ENCODE data around the gene TNFSF13. TPM values are rescaled to one million over a fixed set of nuclear protein-coding genes. Genes with fewer than 3 reads are reported as not detected.

The TNFSF13 gene
- polyA plus RNA-seq, 1 donor (not counting 4 experiments of a cell fraction or from before 2014, with no cell fraction given), result 3.9 TPM

DNA sequence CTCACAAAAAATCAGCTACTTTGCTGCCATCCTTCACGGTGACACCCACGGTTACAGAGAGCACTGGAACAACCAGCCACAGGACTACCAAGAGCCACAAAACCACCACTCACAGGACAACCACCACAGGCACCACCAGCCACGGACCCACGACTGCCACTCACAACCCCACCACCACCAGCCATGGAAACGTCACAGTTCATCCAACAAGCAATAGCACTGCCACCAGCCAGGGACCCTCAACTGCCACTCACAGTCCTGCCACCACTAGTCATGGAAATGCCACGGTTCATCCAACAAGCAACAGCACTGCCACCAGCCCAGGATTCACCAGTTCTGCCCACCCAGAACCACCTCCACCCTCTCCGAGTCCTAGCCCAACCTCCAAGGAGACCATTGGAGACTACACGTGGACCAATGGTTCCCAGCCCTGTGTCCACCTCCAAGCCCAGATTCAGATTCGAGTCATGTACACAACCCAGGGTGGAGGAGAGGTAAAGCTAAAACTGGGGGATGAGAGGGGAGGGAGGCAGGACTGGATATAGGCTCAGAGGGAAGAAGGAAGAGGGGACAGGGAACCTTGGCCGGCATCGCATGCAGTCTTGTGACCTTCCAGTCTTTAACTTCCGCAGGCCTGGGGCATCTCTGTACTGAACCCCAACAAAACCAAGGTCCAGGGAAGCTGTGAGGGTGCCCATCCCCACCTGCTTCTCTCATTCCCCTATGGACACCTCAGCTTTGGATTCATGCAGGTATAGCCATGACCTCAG is 21.5 kb downstream of the TNFSF13 start:
- Histone ChIP-seq H3K27me3 (ENCODE audit: control insufficient read depth, extremely low read depth, insufficient read depth, low read length) (no peaks in the 10 kb centered on the region), H3K4me1 (ENCODE audit: control insufficient read depth, extremely low read depth, insufficient read depth, low read length) (peaks cover 53% of the 10 kb centered on the region), H3K9me3 (ENCODE audit: control insufficient read depth, low read depth, low read length) (no peaks in the 10 kb centered on the region), H3K9me1 (ENCODE audit: control insufficient read depth, extremely low read depth, insufficient read depth, low read length) (peaks cover 3% of the 10 kb centered on the region), H3K4me2 (ENCODE audit: control insufficient read depth, extremely low read depth, insufficient read depth, low read depth, low read length) (peak overlapping the region; percentile 46), H3K9ac (ENCODE audit: control insufficient read depth, extremely low read depth, insufficient read depth, low read length) (peak overlapping the region; percentile 55), H3K79me2 (ENCODE audit: control insufficient read depth, insufficient read depth, low read length) (peaks cover 37% of the 10 kb centered on the region), H4K20me1 (ENCODE audit: control insufficient read depth, extremely low read depth, insufficient read depth, low read length) (peaks cover 41% of the 10 kb centered on the region), H3K36me3 (ENCODE audit: control insufficient read depth in 2 of 2, extremely low read depth in 1 of 2, insufficient read depth in 2 of 2, low read length in 2 of 2) (peaks cover 22 to 43% of the 10 kb centered on the region in 2 experiments), H2AFZ (ENCODE audit: control insufficient read depth, low read length) (no peak overlapping the region), H3K4me3 (ENCODE audit: control insufficient read depth in 2 of 3, extremely low read depth in 1 of 3, insufficient read depth in 2 of 3, low read depth in 1 of 3, low read length in 3 of 3) (no peak overlapping the region), H3K27ac (ENCODE audit: control insufficient read depth, insufficient read depth, low read length) (peak overlapping the region; percentile 82)
- DNase-seq (ENCODE audit: low read depth, low spot score) (no peak), FAIRE-seq (no peak)
- dilution Hi-C loops (cut with MboI; ENCODE audit: extremely low pct_ligation_motif_present, low sequenced_read_pairs), result no loop called here
- TF ChIP-seq CTCF (optimal IDR thresholded peaks at IDR 0.05 in 1 of 3, IDR thresholded peaks at IDR 0.05 in 1 of 3, conservative IDR thresholded peaks at IDR 0.05 in 1 of 3; ENCODE audit: extremely low read depth in 1 of 3, insufficient read depth in 2 of 3, low read length in 3 of 3), result no peak

GRCh38 chr17:7580604-7581575 is 22.3 kb downstream of the TNFSF13 start:
- Histone ChIP-seq H3K27ac (ENCODE audit: control insufficient read depth, insufficient read depth, low read length) (peak overlapping the region; percentile 26), H3K4me2 (ENCODE audit: control insufficient read depth, extremely low read depth, insufficient read depth, low read depth, low read length) (no peak overlapping the region), H3K4me3 (ENCODE audit: control insufficient read depth in 2 of 3, extremely low read depth in 1 of 3, insufficient read depth in 2 of 3, low read depth in 1 of 3, low read length in 3 of 3) (no peak overlapping the region), H3K9me1 (ENCODE audit: control insufficient read depth, extremely low read depth, insufficient read depth, low read length) (peaks cover 3% of the 10 kb centered on the region), H2AFZ (ENCODE audit: control insufficient read depth, low read length) (no peak overlapping the region), H3K9ac (ENCODE audit: control insufficient read depth, extremely low read depth, insufficient read depth, low read length) (no peak overlapping the region), H4K20me1 (ENCODE audit: control insufficient read depth, extremely low read depth, insufficient read depth, low read length) (peaks cover 33% of the 10 kb centered on the region), H3K4me1 (ENCODE audit: control insufficient read depth, extremely low read depth, insufficient read depth, low read length) (peaks cover 47% of the 10 kb centered on the region), H3K27me3 (ENCODE audit: control insufficient read depth, extremely low read depth, insufficient read depth, low read length) (no peaks in the 10 kb centered on the region), H3K36me3 (ENCODE audit: control insufficient read depth in 2 of 2, extremely low read depth in 1 of 2, insufficient read depth in 2 of 2, low read length in 2 of 2) (peaks cover 20 to 39% of the 10 kb centered on the region in 2 experiments), H3K9me3 (ENCODE audit: control insufficient read depth, low read depth, low read length) (no peaks in the 10 kb centered on the region), H3K79me2 (ENCODE audit: control insufficient read depth, insufficient read depth, low read length) (peaks cover 37% of the 10 kb centered on the region)
- TF ChIP-seq EZH2 (IDR thresholded peaks at IDR 0.05; ENCODE audit: low read length) (no peak), CTCF (optimal IDR thresholded peaks at IDR 0.05 in 1 of 3, IDR thresholded peaks at IDR 0.05 in 1 of 3, conservative IDR thresholded peaks at IDR 0.05 in 1 of 3; ENCODE audit: extremely low read depth in 1 of 3, insufficient read depth in 2 of 3, low read length in 3 of 3) (no peak)
- DNase-seq (ENCODE audit: low read depth, low spot score), result no peak
- FAIRE-seq, result no peak
- dilution Hi-C loops (cut with MboI; ENCODE audit: extremely low pct_ligation_motif_present, low sequenced_read_pairs), result no loop called here
